GM23338 (cell line): ENCODE measurements around the gene HCN2. TPM values are rescaled to one million over a fixed set of nuclear protein-coding genes. Genes with fewer than 3 reads are reported as not detected.

ENCODE experiments used
- ATAC-seq: fragments of 200-7000 bp; cut with Tn5 transposase; 3 replicates; pipeline ENCODE4 v1.9.1; 2020
- DNase-seq: peaks from one replicate; pipeline ENCODE4 v3.0.0-alpha.2; 2015; ENCODE audit warnings: low spot score
- H2AFZ ChIP-seq: fragments of 200-600 bp; sonication (generic); 2 replicates; pipeline ENCODE4 v1.8.0; 2016; ENCODE audit warnings: antibody characterized with exemption, mild to moderate bottlenecking, moderate library complexity
- H3F3A ChIP-seq: fragments of 200-600 bp; sonication (generic); replicated peaks from 2 replicates; pipeline ENCODE4 v1.8.0; 2017; ENCODE audit warnings: antibody characterized with exemption, mixed run types, low read depth
- H3K27ac ChIP-seq: fragments of 200-600 bp; sonication (generic); 2 replicates; pipeline ENCODE4 v1.6.1; 2016; ENCODE audit warnings: low read depth
- H3K27me3 ChIP-seq: fragments of 200-600 bp; sonication (generic); 2 replicates; pipeline ENCODE4 v1.8.0; 2016; ENCODE audit warnings: mild to moderate bottlenecking, mixed run types, moderate library complexity; ENCODE audit not compliant: insufficient read depth
- H3K36me3 ChIP-seq: fragments of 200-600 bp; sonication (generic); 2 replicates; pipeline ENCODE4 v1.8.0; 2016; ENCODE audit warnings: mild to moderate bottlenecking; ENCODE audit not compliant: insufficient read depth
- H3K4me1 ChIP-seq: fragments of 200-600 bp; sonication (generic); 2 replicates; pipeline ENCODE4 v1.8.0; 2016; ENCODE audit warnings: mild to moderate bottlenecking, moderate library complexity; ENCODE audit not compliant: insufficient read depth
- H3K4me2 ChIP-seq: fragments of 200-600 bp; sonication (generic); 2 replicates; pipeline ENCODE4 v1.7.1; 2017; ENCODE audit warnings: mixed run types
- H3K4me3 ChIP-seq: fragments of 200-600 bp; sonication (generic); 2 replicates; pipeline ENCODE4 v1.6.1; 2016; ENCODE audit warnings: mixed run types
- H3K79me2 ChIP-seq: fragments of 200-600 bp; sonication (generic); replicated peaks from 2 replicates; pipeline ENCODE4 v1.8.0; 2017; ENCODE audit warnings: mild to moderate bottlenecking; ENCODE audit not compliant: insufficient read depth
- H3K9me2 ChIP-seq: fragments of 200-600 bp; sonication (generic); 2 replicates; pipeline ENCODE4 v1.8.0; 2017; ENCODE audit not compliant: insufficient read depth
- H4K20me1 ChIP-seq: fragments of 200-600 bp; sonication (generic); replicated peaks from 2 replicates; pipeline ENCODE4 v1.8.0; 2017; ENCODE audit warnings: mild to moderate bottlenecking; ENCODE audit not compliant: insufficient read depth
- H3K27ac Mint-ChIP-seq: 2 replicates; pipeline ENCODE4 v1.8.0; 2020; ENCODE audit warnings: inconsistent platforms, mild to moderate bottlenecking, moderate library complexity, mixed read lengths
- H3K27me3 Mint-ChIP-seq: 3 replicates; pipeline ENCODE4 v1.8.0; 2022; ENCODE audit warnings: low read depth, mild to moderate bottlenecking, moderate library complexity, mixed read lengths, inconsistent platforms; ENCODE audit not compliant: insufficient read depth, poor library complexity
- H3K36me3 Mint-ChIP-seq: 3 replicates; pipeline ENCODE4 v1.8.0; 2021; ENCODE audit warnings: low read depth, mild to moderate bottlenecking, inconsistent platforms, moderate library complexity, mixed read lengths
- H3K4me1 Mint-ChIP-seq: 3 replicates; pipeline ENCODE4 v1.8.0; 2020; ENCODE audit warnings: mild to moderate bottlenecking, inconsistent platforms, mixed read lengths
- H3K4me3 Mint-ChIP-seq: 3 replicates; pipeline ENCODE4 v1.8.0; 2021; ENCODE audit warnings: moderate library complexity, mild to moderate bottlenecking, inconsistent platforms, mixed read lengths
- H3K9me3 Mint-ChIP-seq: 3 replicates; pipeline ENCODE4 v1.8.0; 2020; ENCODE audit warnings: moderate library complexity, mild to moderate bottlenecking, inconsistent platforms, mixed read lengths
- CREB1 ChIP-seq: fragments of 250-450 bp; sonication (Bioruptor Pico); IDR thresholded peaks from 2 replicates; pipeline ENCODE4 v1.5.0; 2020; ENCODE audit warnings: low read depth, mild to moderate bottlenecking, moderate library complexity
- JUNB ChIP-seq: IDR thresholded peaks from one replicate; pipeline ENCODE4 v1.6.1; 2016; ENCODE audit warnings: antibody characterized with exemption; ENCODE audit not compliant: unreplicated experiment
- NANOG ChIP-seq: IDR thresholded peaks from 2 replicates; pipeline ENCODE4 v1.6.1; 2016; ENCODE audit warnings: antibody characterized with exemption, borderline replicate concordance
- POLR2AphosphoS5 ChIP-seq: IDR thresholded peaks from 2 replicates; pipeline ENCODE4 v1.6.1; 2016; ENCODE audit warnings: antibody characterized with exemption, low read depth
- ZNF114 ChIP-seq: fragments of 250-450 bp; sonication (Bioruptor Pico); IDR thresholded peaks from 2 replicates; pipeline ENCODE4 v1.5.0; 2020; ENCODE audit warnings: mild to moderate bottlenecking, moderate library complexity
- ZNF331 ChIP-seq: fragments of 250-450 bp; sonication (Bioruptor Pico); IDR thresholded peaks from 2 replicates; pipeline ENCODE4 v1.5.0; 2020; ENCODE audit warnings: low read depth, mild to moderate bottlenecking, moderate library complexity
- polyA plus RNA-seq: library from polyadenylated mRNA; unstranded; fragments of >200 nt; fragmentation: Nextera tagmentation; extraction: Ambion mirVana; gene quantifications from 2 replicates; pipeline ENCODE4 v1.2.1, GENCODE V29; 2016
- total RNA-seq: library from RNA; depleted of rRNA; stranded (reverse); fragments of >200 nt; shearing (Covaris generic); gene quantifications from 2 replicates; pipeline ENCODE4 v1.2.3, GENCODE V29; 2014
- TF ChIP-seq, protein P1 (sequence below): IDR thresholded peaks from one replicate; pipeline ENCODE4 v1.6.1; 2018; ENCODE audit warnings: antibody characterized with exemption; ENCODE audit not compliant: unreplicated experiment
- TF ChIP-seq, protein P2 (sequence below): fragments of 250-450 bp; sonication (Bioruptor Pico); IDR thresholded peaks from 2 replicates; pipeline ENCODE4 v1.5.0; 2020; ENCODE audit warnings: mild to moderate bottlenecking, moderate library complexity
- TF ChIP-seq, protein P3 (sequence below), 2 experiments: fragments of 200-600 bp in 1 of 2; sonication (generic) in 1 of 2; conservative IDR thresholded peaks; 2 replicates each; pipeline versions ENCODE4 v1.5.1 to v1.6.1; 2016 to 2017; ENCODE audit warnings: antibody characterized with exemption in 2 of 2, low read depth in 2 of 2, mild to moderate bottlenecking in 2 of 2, moderate library complexity in 1 of 2

HCN2 gene
- total and polyA plus RNA-seq, 2 experiments from 2014 or later = 0.06 to 2.9 TPM

DNA sequence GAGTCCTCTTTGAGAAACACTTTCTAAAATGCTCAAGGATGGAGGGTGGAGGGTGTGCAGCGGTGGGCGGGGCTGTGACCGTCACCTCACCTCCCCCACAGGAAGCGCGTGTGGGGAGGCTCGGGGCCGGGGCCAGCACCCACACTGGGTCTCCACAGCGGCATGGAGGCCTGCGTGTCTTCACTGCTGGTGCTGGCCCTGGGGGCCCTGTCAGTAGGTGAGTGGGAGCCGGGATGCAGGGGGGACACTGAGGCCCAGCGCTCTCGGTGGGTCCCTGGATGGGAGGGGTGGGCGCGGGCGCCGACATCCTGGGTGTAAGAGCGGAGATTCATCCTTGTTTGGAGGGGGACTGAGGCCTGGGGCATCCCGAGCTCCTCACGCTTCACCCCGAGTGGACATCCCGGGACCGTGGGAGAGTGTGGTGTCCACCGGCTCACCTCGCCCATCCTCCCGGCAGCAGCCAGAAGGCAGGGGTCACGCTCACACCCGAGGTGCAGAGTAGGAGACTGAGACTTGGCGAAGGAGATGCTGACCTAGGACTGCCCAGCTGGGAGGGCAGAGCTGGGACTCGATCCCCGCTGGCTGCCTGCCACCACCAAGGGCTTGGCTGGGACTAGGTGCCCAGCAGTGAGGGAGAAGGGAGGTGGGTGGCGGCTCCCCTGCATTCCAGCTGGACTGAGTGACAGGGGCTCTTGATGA, 45.6 kb upstream of the HCN2 start, which contains the start of gene GZMM:
GZMM (plus strand) TSS at position 144 of the 699 bp plus-strand sequence; CDS start at position 163, 19 bp downstream.
- no peaks in the 10 kb centered on the region for H3K27me3 Mint-ChIP-seq
- no peaks in the 10 kb centered on the region for H3K27me3 ChIP-seq
- no peak for DNase-seq
- H3K36me3 ChIP-seq = no peaks in the 10 kb centered on the region
- no peaks in the 10 kb centered on the region for H3K9me2 ChIP-seq
- no peaks in the 10 kb centered on the region for H3K9me3 Mint-ChIP-seq
- no peak within 1 kb of the TSS for H3K4me3 ChIP-seq
- H3K79me2 ChIP-seq = no peaks in the 10 kb centered on the region
- H3K4me1 Mint-ChIP-seq = no peaks in the 10 kb centered on the region; the same call in 2 of the 3 replicates
- H3K4me1 ChIP-seq = no peaks in the 10 kb centered on the region
- H3K4me2 ChIP-seq = no peak within 1 kb of the TSS
- no peak within 1 kb of the TSS for H3K27ac ChIP-seq
- H2AFZ ChIP-seq = no peak within 1 kb of the TSS
- H3K4me3 Mint-ChIP-seq = no peak within 1 kb of the TSS
- ATAC-seq = peak; percentile 22; the same call in 2 of the 3 replicates
- no peak within 1 kb of the TSS for H3K27ac Mint-ChIP-seq
- TF ChIP-seq POLR2AphosphoS5 (0 out of 2 replicates have a peak, but pooled peaks have one; percentile 9), ZNF331 (CRISPR knock-in tag) (no peak), CREB1 (no peak), JUNB (no peak)
- TF ChIP-seq, protein P1, sequence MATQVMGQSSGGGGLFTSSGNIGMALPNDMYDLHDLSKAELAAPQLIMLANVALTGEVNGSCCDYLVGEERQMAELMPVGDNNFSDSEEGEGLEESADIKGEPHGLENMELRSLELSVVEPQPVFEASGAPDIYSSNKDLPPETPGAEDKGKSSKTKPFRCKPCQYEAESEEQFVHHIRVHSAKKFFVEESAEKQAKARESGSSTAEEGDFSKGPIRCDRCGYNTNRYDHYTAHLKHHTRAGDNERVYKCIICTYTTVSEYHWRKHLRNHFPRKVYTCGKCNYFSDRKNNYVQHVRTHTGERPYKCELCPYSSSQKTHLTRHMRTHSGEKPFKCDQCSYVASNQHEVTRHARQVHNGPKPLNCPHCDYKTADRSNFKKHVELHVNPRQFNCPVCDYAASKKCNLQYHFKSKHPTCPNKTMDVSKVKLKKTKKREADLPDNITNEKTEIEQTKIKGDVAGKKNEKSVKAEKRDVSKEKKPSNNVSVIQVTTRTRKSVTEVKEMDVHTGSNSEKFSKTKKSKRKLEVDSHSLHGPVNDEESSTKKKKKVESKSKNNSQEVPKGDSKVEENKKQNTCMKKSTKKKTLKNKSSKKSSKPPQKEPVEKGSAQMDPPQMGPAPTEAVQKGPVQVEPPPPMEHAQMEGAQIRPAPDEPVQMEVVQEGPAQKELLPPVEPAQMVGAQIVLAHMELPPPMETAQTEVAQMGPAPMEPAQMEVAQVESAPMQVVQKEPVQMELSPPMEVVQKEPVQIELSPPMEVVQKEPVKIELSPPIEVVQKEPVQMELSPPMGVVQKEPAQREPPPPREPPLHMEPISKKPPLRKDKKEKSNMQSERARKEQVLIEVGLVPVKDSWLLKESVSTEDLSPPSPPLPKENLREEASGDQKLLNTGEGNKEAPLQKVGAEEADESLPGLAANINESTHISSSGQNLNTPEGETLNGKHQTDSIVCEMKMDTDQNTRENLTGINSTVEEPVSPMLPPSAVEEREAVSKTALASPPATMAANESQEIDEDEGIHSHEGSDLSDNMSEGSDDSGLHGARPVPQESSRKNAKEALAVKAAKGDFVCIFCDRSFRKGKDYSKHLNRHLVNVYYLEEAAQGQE = no peak
- 0 out of 2 replicates have a peak, but pooled peaks cover 9% of the 10 kb centered on the region for H3F3A ChIP-seq
- H4K20me1 ChIP-seq = no peaks in the 10 kb centered on the region; the same call in none of the 2 replicates
- H3K36me3 Mint-ChIP-seq = peaks cover 7% of the 10 kb centered on the region; the same call in 2 of the 3 replicates

DNA sequence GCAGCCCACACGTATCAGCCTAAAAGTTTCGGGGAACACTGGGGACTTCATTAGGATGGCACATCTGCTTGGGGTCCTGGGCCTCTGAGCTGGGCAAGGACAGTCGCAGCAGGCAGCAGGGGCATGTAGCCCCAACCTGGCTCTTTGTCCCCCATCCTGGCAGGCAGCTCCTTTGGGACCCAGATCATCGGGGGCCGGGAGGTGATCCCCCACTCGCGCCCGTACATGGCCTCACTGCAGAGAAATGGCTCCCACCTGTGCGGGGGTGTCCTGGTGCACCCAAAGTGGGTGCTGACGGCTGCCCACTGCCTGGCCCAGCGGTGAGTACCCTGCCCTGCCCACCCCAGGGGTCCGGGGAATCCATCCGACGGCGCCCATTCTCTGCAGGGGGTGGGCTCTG, 42.6 kb upstream of the HCN2 start:
- ATAC-seq (no peak), DNase-seq (no peak)
- Histone ChIP-seq H3K36me3 (no peaks in the 10 kb centered on the region), H3K9me2 (no peaks in the 10 kb centered on the region), H3K4me1 (no peaks in the 10 kb centered on the region), H4K20me1 (no peaks in the 10 kb centered on the region; the same call in none of the 2 replicates), H3K27ac (no peak overlapping the region), H3K27me3 (no peaks in the 10 kb centered on the region), H3K4me3 (no peak overlapping the region), H3F3A (0 out of 2 replicates have a peak, but pooled peaks cover 9% of the 10 kb centered on the region), H3K4me2 (no peak overlapping the region), H3K79me2 (no peaks in the 10 kb centered on the region), H2AFZ (no peak overlapping the region)
- Mint-ChIP-seq H3K36me3 (peaks cover 7% of the 10 kb centered on the region; the same call in 2 of the 3 replicates), H3K4me1 (peaks cover 3% of the 10 kb centered on the region; the same call in 1 of the 3 replicates), H3K27ac (no peak overlapping the region), H3K9me3 (no peaks in the 10 kb centered on the region), H3K4me3 (no peak overlapping the region), H3K27me3 (peaks cover 7% of the 10 kb centered on the region)
- TF ChIP-seq CREB1 (no peak), ZNF331 (CRISPR knock-in tag) (no peak), NANOG (no peak), ZNF114 (CRISPR knock-in tag) (no peak)
- TF ChIP-seq, protein P2, sequence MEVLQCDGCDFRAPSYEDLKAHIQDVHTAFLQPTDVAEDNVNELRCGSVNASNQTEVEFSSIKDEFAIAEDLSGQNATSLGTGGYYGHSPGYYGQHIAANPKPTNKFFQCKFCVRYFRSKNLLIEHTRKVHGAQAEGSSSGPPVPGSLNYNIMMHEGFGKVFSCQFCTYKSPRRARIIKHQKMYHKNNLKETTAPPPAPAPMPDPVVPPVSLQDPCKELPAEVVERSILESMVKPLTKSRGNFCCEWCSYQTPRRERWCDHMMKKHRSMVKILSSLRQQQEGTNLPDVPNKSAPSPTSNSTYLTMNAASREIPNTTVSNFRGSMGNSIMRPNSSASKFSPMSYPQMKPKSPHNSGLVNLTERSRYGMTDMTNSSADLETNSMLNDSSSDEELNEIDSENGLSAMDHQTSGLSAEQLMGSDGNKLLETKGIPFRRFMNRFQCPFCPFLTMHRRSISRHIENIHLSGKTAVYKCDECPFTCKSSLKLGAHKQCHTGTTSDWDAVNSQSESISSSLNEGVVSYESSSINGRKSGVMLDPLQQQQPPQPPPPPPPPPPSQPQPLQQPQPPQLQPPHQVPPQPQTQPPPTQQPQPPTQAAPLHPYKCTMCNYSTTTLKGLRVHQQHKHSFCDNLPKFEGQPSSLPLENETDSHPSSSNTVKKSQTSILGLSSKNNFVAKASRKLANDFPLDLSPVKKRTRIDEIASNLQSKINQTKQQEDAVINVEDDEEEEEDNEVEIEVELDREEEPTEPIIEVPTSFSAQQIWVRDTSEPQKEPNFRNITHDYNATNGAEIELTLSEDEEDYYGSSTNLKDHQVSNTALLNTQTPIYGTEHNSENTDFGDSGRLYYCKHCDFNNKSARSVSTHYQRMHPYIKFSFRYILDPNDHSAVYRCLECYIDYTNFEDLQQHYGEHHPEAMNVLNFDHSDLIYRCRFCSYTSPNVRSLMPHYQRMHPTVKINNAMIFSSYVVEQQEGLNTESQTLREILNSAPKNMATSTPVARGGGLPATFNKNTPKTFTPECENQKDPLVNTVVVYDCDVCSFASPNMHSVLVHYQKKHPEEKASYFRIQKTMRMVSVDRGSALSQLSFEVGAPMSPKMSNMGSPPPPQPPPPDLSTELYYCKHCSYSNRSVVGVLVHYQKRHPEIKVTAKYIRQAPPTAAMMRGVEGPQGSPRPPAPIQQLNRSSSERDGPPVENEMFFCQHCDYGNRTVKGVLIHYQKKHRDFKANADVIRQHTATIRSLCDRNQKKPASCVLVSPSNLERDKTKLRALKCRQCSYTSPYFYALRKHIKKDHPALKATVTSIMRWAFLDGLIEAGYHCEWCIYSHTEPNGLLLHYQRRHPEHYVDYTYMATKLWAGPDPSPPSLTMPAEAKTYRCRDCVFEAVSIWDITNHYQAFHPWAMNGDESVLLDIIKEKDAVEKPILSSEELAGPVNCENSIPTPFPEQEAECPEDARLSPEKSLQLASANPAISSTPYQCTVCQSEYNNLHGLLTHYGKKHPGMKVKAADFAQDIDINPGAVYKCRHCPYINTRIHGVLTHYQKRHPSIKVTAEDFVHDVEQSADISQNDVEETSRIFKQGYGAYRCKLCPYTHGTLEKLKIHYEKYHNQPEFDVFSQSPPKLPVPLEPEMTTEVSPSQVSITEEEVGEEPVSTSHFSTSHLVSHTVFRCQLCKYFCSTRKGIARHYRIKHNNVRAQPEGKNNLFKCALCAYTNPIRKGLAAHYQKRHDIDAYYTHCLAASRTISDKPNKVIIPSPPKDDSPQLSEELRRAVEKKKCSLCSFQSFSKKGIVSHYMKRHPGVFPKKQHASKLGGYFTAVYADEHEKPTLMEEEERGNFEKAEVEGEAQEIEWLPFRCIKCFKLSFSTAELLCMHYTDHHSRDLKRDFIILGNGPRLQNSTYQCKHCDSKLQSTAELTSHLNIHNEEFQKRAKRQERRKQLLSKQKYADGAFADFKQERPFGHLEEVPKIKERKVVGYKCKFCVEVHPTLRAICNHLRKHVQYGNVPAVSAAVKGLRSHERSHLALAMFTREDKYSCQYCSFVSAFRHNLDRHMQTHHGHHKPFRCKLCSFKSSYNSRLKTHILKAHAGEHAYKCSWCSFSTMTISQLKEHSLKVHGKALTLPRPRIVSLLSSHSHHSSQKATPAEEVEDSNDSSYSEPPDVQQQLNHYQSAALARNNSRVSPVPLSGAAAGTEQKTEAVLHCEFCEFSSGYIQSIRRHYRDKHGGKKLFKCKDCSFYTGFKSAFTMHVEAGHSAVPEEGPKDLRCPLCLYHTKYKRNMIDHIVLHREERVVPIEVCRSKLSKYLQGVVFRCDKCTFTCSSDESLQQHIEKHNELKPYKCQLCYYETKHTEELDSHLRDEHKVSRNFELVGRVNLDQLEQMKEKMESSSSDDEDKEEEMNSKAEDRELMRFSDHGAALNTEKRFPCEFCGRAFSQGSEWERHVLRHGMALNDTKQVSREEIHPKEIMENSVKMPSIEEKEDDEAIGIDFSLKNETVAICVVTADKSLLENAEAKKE (CRISPR knock-in tag) = no peak
- TF ChIP-seq, protein P3, sequence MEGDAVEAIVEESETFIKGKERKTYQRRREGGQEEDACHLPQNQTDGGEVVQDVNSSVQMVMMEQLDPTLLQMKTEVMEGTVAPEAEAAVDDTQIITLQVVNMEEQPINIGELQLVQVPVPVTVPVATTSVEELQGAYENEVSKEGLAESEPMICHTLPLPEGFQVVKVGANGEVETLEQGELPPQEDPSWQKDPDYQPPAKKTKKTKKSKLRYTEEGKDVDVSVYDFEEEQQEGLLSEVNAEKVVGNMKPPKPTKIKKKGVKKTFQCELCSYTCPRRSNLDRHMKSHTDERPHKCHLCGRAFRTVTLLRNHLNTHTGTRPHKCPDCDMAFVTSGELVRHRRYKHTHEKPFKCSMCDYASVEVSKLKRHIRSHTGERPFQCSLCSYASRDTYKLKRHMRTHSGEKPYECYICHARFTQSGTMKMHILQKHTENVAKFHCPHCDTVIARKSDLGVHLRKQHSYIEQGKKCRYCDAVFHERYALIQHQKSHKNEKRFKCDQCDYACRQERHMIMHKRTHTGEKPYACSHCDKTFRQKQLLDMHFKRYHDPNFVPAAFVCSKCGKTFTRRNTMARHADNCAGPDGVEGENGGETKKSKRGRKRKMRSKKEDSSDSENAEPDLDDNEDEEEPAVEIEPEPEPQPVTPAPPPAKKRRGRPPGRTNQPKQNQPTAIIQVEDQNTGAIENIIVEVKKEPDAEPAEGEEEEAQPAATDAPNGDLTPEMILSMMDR (conservative IDR thresholded peaks at IDR 0.05; ENCODE audit: low read depth in 2 of 2) = no peak
